Fibroblast of lung (primary cell): ENCODE measurements around the gene NEK7.

Experiments
- CTCF ChIP-seq, 2 donors: IDR thresholded peaks in 1 of 2; conservative IDR thresholded peaks in 1 of 2; 1 replicate in 1 of 2; 2 replicates in 1 of 2; pipeline ENCODE4 v1.5.1; 2011 to 2012; ENCODE audit warnings: low read length in 2 of 2, control low read depth in 1 of 2, inconsistent platforms in 1 of 2, low read depth in 1 of 2, mild to moderate bottlenecking in 1 of 2
- EZH2 ChIP-seq: IDR thresholded peaks from 2 replicates; pipeline ENCODE4 v1.5.1; 2012; ENCODE audit warnings: low read length, control low read depth, mild to moderate bottlenecking; ENCODE audit errors: missing control alignments

- TF ChIP-seq CTCF (conservative IDR thresholded peaks at IDR 0.05 in 1 of 2, IDR thresholded peaks at IDR 0.05 in 1 of 2; ENCODE audit: low read depth in 1 of 2, low read length in 2 of 2) = no peak
- TF ChIP-seq EZH2 = no peak
These were observed 112.2 kb downstream of the NEK7 start for GRCh38 chr1:198268784-198269645.
